Loucy (cell line): ENCODE results near the gene PITPNC1.
"Not testable (repeated sequence)": the region's sequence is repeated elsewhere in the genome, so short reads cannot be mapped to it uniquely, and the experiment has no call there.

Source experiments
- H2AFZ ChIP-seq: fragments of 200-600 bp; sonication (generic); 2 replicates; pipeline ENCODE4 v1.6.0; 2016; ENCODE audit warnings: antibody characterized with exemption, mild to moderate bottlenecking, low read length, moderate library complexity
- H3F3A ChIP-seq: fragments of 200-600 bp; 2 replicates; pipeline ENCODE4 v1.6.0; 2016; ENCODE audit warnings: antibody characterized with exemption, low read depth, mild to moderate bottlenecking
- H3K27me3 ChIP-seq: fragments of 200-600 bp; sonication (generic); 2 replicates; pipeline ENCODE4 v1.6.1; 2014; ENCODE audit warnings: low read length, mild to moderate bottlenecking; ENCODE audit not compliant: insufficient read depth, poor library complexity, severe bottlenecking
- H3K36me3 ChIP-seq: fragments of 200-600 bp; sonication (generic); 2 replicates; pipeline ENCODE4 v1.6.1; 2016; ENCODE audit warnings: low read length; ENCODE audit not compliant: insufficient read depth
- H3K4me1 ChIP-seq: fragments of 200-600 bp; sonication (generic); 2 replicates; pipeline ENCODE4 v1.5.1; 2014; ENCODE audit warnings: low read length, mild to moderate bottlenecking; ENCODE audit not compliant: insufficient read depth, poor library complexity, severe bottlenecking
- H3K4me2 ChIP-seq: fragments of 200-600 bp; sonication (generic); 2 replicates; pipeline ENCODE4 v1.6.0; 2014; ENCODE audit warnings: antibody characterized with exemption, low read length, low read depth, mild to moderate bottlenecking; ENCODE audit not compliant: poor library complexity, severe bottlenecking
- H3K4me3 ChIP-seq: fragments of 200-600 bp; sonication (generic); 2 replicates; pipeline ENCODE4 v1.5.1; 2014; ENCODE audit warnings: low read length, mild to moderate bottlenecking, mixed read lengths; ENCODE audit not compliant: poor library complexity, severe bottlenecking
- H3K79me2 ChIP-seq: fragments of 200-600 bp; sonication (generic); 2 replicates; pipeline ENCODE4 v1.6.1; 2014; ENCODE audit warnings: low read length; ENCODE audit not compliant: insufficient read depth
- H3K9ac ChIP-seq: fragments of 200-600 bp; sonication (generic); 2 replicates; pipeline ENCODE4 v1.6.0; 2014; ENCODE audit warnings: mild to moderate bottlenecking, low read depth, low read length, moderate library complexity; ENCODE audit not compliant: poor library complexity, severe bottlenecking
- H3K9me2 ChIP-seq: fragments of 200-600 bp; sonication (generic); replicated peaks from 2 replicates; pipeline ENCODE4 v1.6.1; 2016; ENCODE audit warnings: low read depth, low read length, mixed read lengths
- H3K9me3 ChIP-seq: fragments of 200-600 bp; sonication (generic); 2 replicates; pipeline ENCODE4 v1.6.1; 2014; ENCODE audit warnings: mild to moderate bottlenecking, antibody characterized with exemption, low read length, low read depth; ENCODE audit not compliant: insufficient read depth
- H4K20me1 ChIP-seq: fragments of 200-600 bp; sonication (generic); 2 replicates; pipeline ENCODE4 v1.6.0; 2014; ENCODE audit warnings: antibody characterized with exemption, low read length, mild to moderate bottlenecking; ENCODE audit not compliant: insufficient read depth, poor library complexity, severe bottlenecking
- CTCF ChIP-seq: fragments of 200-600 bp; sonication (generic); conservative IDR thresholded peaks from 2 replicates; pipeline ENCODE4 v1.5.1; 2014; ENCODE audit warnings: mild to moderate bottlenecking, antibody characterized with exemption, low read length
- EZH2phosphoT487 ChIP-seq: fragments of 200-600 bp; IDR thresholded peaks from 2 replicates; pipeline ENCODE4 v1.6.1; 2018; ENCODE audit warnings: antibody characterized with exemption, mild to moderate bottlenecking, moderate library complexity, borderline replicate concordance

Gene PITPNC1

GRCh38 chr17:67471118-67471517 lies 94.0 kb downstream of the PITPNC1 start:
- Histone ChIP-seq H3K79me2 (0 out of 2 replicates have a peak, but pooled peaks cover 5% of the 10 kb centered on the region), H3K4me2 (no peak overlapping the region), H3F3A (no peaks in the 10 kb centered on the region), H3K36me3 (no peaks in the 10 kb centered on the region), H3K9me3 (no peaks in the 10 kb centered on the region), H4K20me1 (no peaks in the 10 kb centered on the region), H3K4me1 (peaks cover 33% of the 10 kb centered on the region), H3K9ac (no peak overlapping the region), H3K9me2 (no peaks in the 10 kb centered on the region), H2AFZ (no peak overlapping the region), H3K4me3 (no peak overlapping the region), H3K27me3 (no peaks in the 10 kb centered on the region)
- TF ChIP-seq CTCF (no peak), EZH2phosphoT487 (no peak)

GRCh38 chr17:67472606-67473005 lies 95.5 kb downstream of the PITPNC1 start:
- H3K4me3 ChIP-seq, H4K20me1 ChIP-seq, H3K9ac ChIP-seq, H3K9me3 ChIP-seq, H3F3A ChIP-seq, H2AFZ ChIP-seq, H3K9me2 ChIP-seq, H3K4me2 ChIP-seq, H3K79me2 ChIP-seq, H3K27me3 ChIP-seq, H3K36me3 ChIP-seq: not testable (repeated sequence)
- H3K4me1 ChIP-seq, result peaks cover 22% of the 10 kb centered on the region

GRCh38 chr17:67474081-67474661 lies 97.1 kb downstream of the PITPNC1 start:
- Histone ChIP-seq H2AFZ (no peak overlapping the region), H3K4me1 (peaks cover 10% of the 10 kb centered on the region)

More at GRCh38 chr17:67474081-67474661, 97.1 kb downstream of the PITPNC1 start:
- Histone ChIP-seq H3K4me3 (no peak overlapping the region), H3K79me2 (0 out of 2 replicates have a peak, but pooled peaks cover 3% of the 10 kb centered on the region), H3K27me3 (no peaks in the 10 kb centered on the region), H4K20me1 (no peaks in the 10 kb centered on the region), H3K9me3 (no peaks in the 10 kb centered on the region), H3K9me2 (no peaks in the 10 kb centered on the region), H3K9ac (no peak overlapping the region), H3K36me3 (no peaks in the 10 kb centered on the region), H3K4me2 (no peak overlapping the region), H3F3A (no peaks in the 10 kb centered on the region)
- TF ChIP-seq CTCF (0 out of 2 replicates have a peak, but pooled peaks have one; percentile 11), EZH2phosphoT487 (no peak)
